Thymus (tissue), 11 donors: ENCODE results near the gene ANKRD11. TPM values are rescaled to one million over a fixed set of nuclear protein-coding genes. Genes with fewer than 3 reads are reported as not detected.
A peak's percentile ranks its signal among the peaks of the same experiment; 100 is the strongest.

ENCODE experiments used
- DNase-seq, 9 donors: peaks; one replicate each; pipeline ENCODE4 v3.0.0-alpha.2; 2013; ENCODE audit warnings: low spot score in 9 of 9, low read depth in 6 of 9, missing footprints in 1 of 9
- H3K27ac ChIP-seq, 2 donors: one replicate each; pipeline ENCODE4 v1.5.1; 2013; ENCODE audit warnings: control low read depth in 1 of 2, low read depth in 1 of 2, low read length in 1 of 2, mild to moderate bottlenecking in 1 of 2, moderate library complexity in 1 of 2
- H3K27me3 ChIP-seq, 2 donors: one replicate each; pipeline ENCODE4 v1.5.1; 2013; ENCODE audit warnings: low read length in 1 of 2; ENCODE audit not compliant: control insufficient read depth in 2 of 2, insufficient read depth in 1 of 2
- H3K36me3 ChIP-seq, 2 donors: one replicate each; pipeline ENCODE4 v1.5.1; 2013; ENCODE audit warnings: low read length in 1 of 2, mild to moderate bottlenecking in 1 of 2, moderate library complexity in 1 of 2; ENCODE audit not compliant: control insufficient read depth in 2 of 2, insufficient read depth in 2 of 2
- H3K4me1 ChIP-seq, 2 donors: one replicate each; pipeline ENCODE4 v1.5.1; 2013; ENCODE audit warnings: low read length in 2 of 2; ENCODE audit not compliant: control insufficient read depth in 2 of 2, insufficient read depth in 2 of 2
- H3K4me3 ChIP-seq, 2 donors: one replicate each; pipeline ENCODE4 v1.5.1; 2013; ENCODE audit warnings: low read length in 2 of 2, control low read depth in 1 of 2, mild to moderate bottlenecking in 1 of 2
- H3K9me3 ChIP-seq, 2 donors: one replicate each; pipeline ENCODE4 v1.5.1; 2013; ENCODE audit warnings: low read length in 1 of 2, mild to moderate bottlenecking in 1 of 2; ENCODE audit not compliant: control insufficient read depth in 2 of 2, insufficient read depth in 1 of 2
- WGBS: extraction: QIAGEN DNeasy Blood & Tissue Kit; methylation state at CpG from one replicate; pipeline ENCODE4 v1.1.7; 2013; 5-methylcytosine and 5-hydroxymethylcytosine counted together
- polyA plus RNA-seq: library from polyadenylated mRNA; stranded (reverse); fragments of 200-250 nt; gene quantifications from one replicate; pipeline ENCODE4 v1.2.3, GENCODE V29; 2013
- total RNA-seq: library from RNA; stranded (reverse); fragments of 120-200 nt; gene quantifications from one replicate; pipeline ENCODE4 v1.2.4, GENCODE V29; 2013
- donor health status: healthy.

Gene ANKRD11
- total and polyA plus RNA-seq, 2 donors, result 24.8 to 79.5 TPM

- WGBS, result 71% methylated on average over 13 of the region's 13 CpGs
- DNase-seq, result no peak
- peak overlapping the region in 1 of 2 donors; percentile 52 for H3K27ac ChIP-seq
- H3K4me1 ChIP-seq, result peaks cover 54 to 81% of the 10 kb centered on the region in 2 donors
- no peak overlapping the region for H3K4me3 ChIP-seq
- peaks cover 0 to 3% of the 10 kb centered on the region in 2 donors for H3K36me3 ChIP-seq
- H3K9me3 ChIP-seq, result peaks cover 0 to under 1% of the 10 kb centered on the region in 2 donors
- no peaks in the 10 kb centered on the region for H3K27me3 ChIP-seq
Measured at GRCh38 chr16:89453501-89454321, 36.6 kb downstream of the ANKRD11 start.

- no peak overlapping the region for H3K27ac ChIP-seq
- WGBS, result 76% methylated on average over 7 of the region's 7 CpGs
Measured at GRCh38 chr16:89452925-89453324, 37.4 kb downstream of the ANKRD11 start.

GRCh38 chr16:89452241-89452640 lies 38.1 kb downstream of the ANKRD11 start:
- Histone ChIP-seq H3K27ac (peak overlapping the region in 1 of 2 donors; percentile 13), H3K9me3 (peaks cover 0 to 3% of the 10 kb centered on the region in 2 donors)
- 58% methylated on average over 4 of the region's 4 CpGs for WGBS

More at GRCh38 chr16:89452925-89453324, 37.4 kb downstream of the ANKRD11 start:
- no peak for DNase-seq
- Histone ChIP-seq H3K9me3 (peaks cover 0 to 3% of the 10 kb centered on the region in 2 donors), H3K27me3 (no peaks in the 10 kb centered on the region), H3K4me1 (peaks cover 56 to 83% of the 10 kb centered on the region in 2 donors), H3K4me3 (no peak overlapping the region), H3K36me3 (peaks cover 0 to 3% of the 10 kb centered on the region in 2 donors)

GRCh38 chr16:89450537-89450936 lies 39.8 kb downstream of the ANKRD11 start:
- Histone ChIP-seq H3K36me3 (no peaks in the 10 kb centered on the region), H3K4me1 (peaks cover 64 to 93% of the 10 kb centered on the region in 2 donors), H3K27me3 (no peaks in the 10 kb centered on the region), H3K9me3 (peaks cover 0 to 3% of the 10 kb centered on the region in 2 donors), H3K4me3 (no peak overlapping the region), H3K27ac (peak overlapping the region in 1 of 2 donors; percentile 87)
- DNase-seq, result no peak
- WGBS, result 97% methylated on average over 5 of the region's 5 CpGs

More at GRCh38 chr16:89452241-89452640, 38.1 kb downstream of the ANKRD11 start:
- Histone ChIP-seq H3K4me1 (peaks cover 60 to 86% of the 10 kb centered on the region in 2 donors), H3K4me3 (no peak overlapping the region), H3K27me3 (no peaks in the 10 kb centered on the region), H3K36me3 (no peaks in the 10 kb centered on the region)
- DNase-seq, result no peak

- H3K27me3 ChIP-seq, result no peaks in the 10 kb centered on the region
- peaks cover 66 to 94% of the 10 kb centered on the region in 2 donors for H3K4me1 ChIP-seq
- WGBS, result 70% methylated on average over 3 of the region's 3 CpGs
- DNase-seq, result peak in 2 of 9 donors; percentile 43 to 56
- H3K9me3 ChIP-seq, result peaks cover 0 to 3% of the 10 kb centered on the region in 2 donors
- H3K4me3 ChIP-seq, result no peak overlapping the region
- no peaks in the 10 kb centered on the region for H3K36me3 ChIP-seq
- H3K27ac ChIP-seq, result peak overlapping the region; percentile 74 to 87
Measured at GRCh38 chr16:89449726-89450335, 40.5 kb downstream of the ANKRD11 start.

- Histone ChIP-seq H3K4me1 (peaks cover 71 to 94% of the 10 kb centered on the region in 2 donors), H3K4me3 (no peak overlapping the region), H3K36me3 (no peaks in the 10 kb centered on the region), H3K27me3 (no peaks in the 10 kb centered on the region), H3K9me3 (peaks cover 0 to 3% of the 10 kb centered on the region in 2 donors), H3K27ac (no peak overlapping the region)
- no peak for DNase-seq
- 96% methylated on average over 10 of the region's 10 CpGs for WGBS
Measured at GRCh38 chr16:89448656-89449055, 41.7 kb downstream of the ANKRD11 start.

GRCh38 chr16:89446975-89447293 lies 43.4 kb downstream of the ANKRD11 start:
- peak overlapping the region in 1 of 2 donors; percentile 62 for H3K27ac ChIP-seq
- no peaks in the 10 kb centered on the region for H3K36me3 ChIP-seq
- peaks cover 0 to 3% of the 10 kb centered on the region in 2 donors for H3K9me3 ChIP-seq
- peaks cover 74 to 96% of the 10 kb centered on the region in 2 donors for H3K4me1 ChIP-seq
- 72% methylated on average over 6 of the region's 6 CpGs for WGBS
- no peak overlapping the region for H3K4me3 ChIP-seq
- no peak for DNase-seq
- no peaks in the 10 kb centered on the region for H3K27me3 ChIP-seq

- WGBS, result 58% methylated on average over 15 of the region's 15 CpGs
- peaks cover 74 to 96% of the 10 kb centered on the region in 2 donors for H3K4me1 ChIP-seq
- DNase-seq, result peak in 2 of 9 donors; percentile 54 to 68
Measured at GRCh38 chr16:89446136-89446974, 44.0 kb downstream of the ANKRD11 start.

More at GRCh38 chr16:89446136-89446974, 44.0 kb downstream of the ANKRD11 start:
- Histone ChIP-seq H3K4me3 (no peak overlapping the region), H3K36me3 (no peaks in the 10 kb centered on the region), H3K27me3 (no peaks in the 10 kb centered on the region), H3K9me3 (peaks cover 0 to 3% of the 10 kb centered on the region in 2 donors), H3K27ac (peak overlapping the region; percentile 19 to 62)
